GM19452 (cell line): Measurements from ENCODE around the gene GFM1.

Source experiments
- ATAC-seq: cut with Tn5 transposase; IDR thresholded peaks from one replicate; pipeline ENCODE4 v1.9.1; 2021; ENCODE audit not compliant: unreplicated experiment

GFM1 gene

GRCh38 chr3:158723991-158724390, 79.7 kb downstream of the GFM1 start:
- ATAC-seq = no peak

- no peak for ATAC-seq
Observed at GRCh38 chr3:158725348-158726011, 81.2 kb downstream of the GFM1 start.

- ATAC-seq = peak; percentile 64
Observed at GRCh38 chr3:158727206-158728060, 83.1 kb downstream of the GFM1 start.

- peak; percentile 6 for ATAC-seq
Observed at GRCh38 chr3:158728061-158728377, 83.7 kb downstream of the GFM1 start.

- no peak for ATAC-seq
Observed at GRCh38 chr3:158728851-158729250, 84.5 kb downstream of the GFM1 start.

GRCh38 chr3:158731486-158731885, 87.2 kb downstream of the GFM1 start:
- ATAC-seq = no peak

GRCh38 chr3:158731938-158732855, 87.9 kb downstream of the GFM1 start, which contains the start of gene RARRES1:
TSS of gene RARRES1 (minus strand) at chr3:158732457. CDS start at chr3:158732415, 42 bp downstream.
- ATAC-seq = peak; percentile 79

GRCh38 chr3:158732856-158733200, 88.5 kb downstream of the GFM1 start:
- ATAC-seq = no peak

GRCh38 chr3:158733656-158734055, 89.3 kb downstream of the GFM1 start:
- no peak for ATAC-seq

GRCh38 chr3:158735296-158736033, 91.1 kb downstream of the GFM1 start:
- no peak for ATAC-seq

GRCh38 chr3:158737410-158737809, 93.1 kb downstream of the GFM1 start:
- ATAC-seq = no peak

GRCh38 chr3:158737976-158738615, 93.8 kb downstream of the GFM1 start:
- ATAC-seq = no peak

GRCh38 chr3:158738653-158739052, 94.3 kb downstream of the GFM1 start:
- no peak for ATAC-seq

GRCh38 chr3:158739078-158739477, 94.8 kb downstream of the GFM1 start:
- ATAC-seq = no peak

- ATAC-seq = no peak
Observed at GRCh38 chr3:158739661-158740060, 95.3 kb downstream of the GFM1 start.
